GM10847 (cell line): ENCODE measurements around the gene XIRP2.

Source experiments
- POLR2A ChIP-seq: IDR thresholded peaks from 2 replicates; pipeline ENCODE4 v1.6.1; 2011; ENCODE audit not compliant: insufficient read length; ENCODE audit errors: extremely low read depth

Gene XIRP2

DNA sequence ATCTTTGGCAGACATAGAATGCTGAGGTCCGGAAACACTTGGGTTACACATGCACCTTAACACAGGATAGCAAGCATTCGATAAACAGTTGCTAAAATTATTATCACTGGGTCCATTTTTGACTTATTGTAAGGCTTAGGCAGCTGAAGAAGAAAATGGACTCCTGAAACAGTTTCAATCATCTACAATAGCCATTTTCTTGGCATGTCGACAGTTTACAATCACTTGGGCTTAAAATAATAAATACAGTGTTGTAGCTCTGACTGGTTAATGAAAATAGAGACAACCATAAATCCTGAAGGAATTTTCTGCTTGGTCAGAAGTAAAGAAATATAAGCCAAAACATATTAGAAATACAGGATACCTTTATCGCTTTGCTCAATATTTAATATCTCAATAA is 169.2 kb downstream of the XIRP2 start:
- no peak for TF ChIP-seq POLR2A

GRCh38 chr2:167059173-167059572 is 170.9 kb downstream of the XIRP2 start:
- no peak for TF ChIP-seq POLR2A

- TF ChIP-seq POLR2A: no peak
These were observed 181.6 kb downstream of the XIRP2 start for GRCh38 chr2:167069855-167070254.

DNA sequence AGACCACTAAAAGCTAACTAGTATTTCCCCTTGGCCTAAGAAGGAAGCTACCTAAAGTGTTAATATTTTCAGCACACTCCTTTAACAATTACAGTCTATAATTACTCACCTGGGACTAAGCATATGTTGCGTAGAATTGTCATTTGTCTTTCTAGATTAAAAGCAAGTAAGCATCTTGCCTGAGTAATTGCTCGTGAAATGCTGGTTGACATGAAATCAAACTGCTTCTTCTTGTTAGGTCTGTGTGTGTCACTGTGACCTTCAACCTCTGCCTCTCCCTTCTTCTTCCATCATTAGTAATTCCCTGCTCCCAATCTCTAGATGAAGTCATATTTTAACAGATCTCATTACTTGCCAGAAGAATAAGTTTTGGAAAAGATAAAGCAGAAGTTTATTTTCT is 212.2 kb downstream of the XIRP2 start:
- no peak for TF ChIP-seq POLR2A

- TF ChIP-seq POLR2A: no peak
These were observed 214.9 kb downstream of the XIRP2 start for GRCh38 chr2:167103028-167103756.

GRCh38 chr2:167103757-167104133 is 215.5 kb downstream of the XIRP2 start:
- TF ChIP-seq POLR2A: no peak

DNA sequence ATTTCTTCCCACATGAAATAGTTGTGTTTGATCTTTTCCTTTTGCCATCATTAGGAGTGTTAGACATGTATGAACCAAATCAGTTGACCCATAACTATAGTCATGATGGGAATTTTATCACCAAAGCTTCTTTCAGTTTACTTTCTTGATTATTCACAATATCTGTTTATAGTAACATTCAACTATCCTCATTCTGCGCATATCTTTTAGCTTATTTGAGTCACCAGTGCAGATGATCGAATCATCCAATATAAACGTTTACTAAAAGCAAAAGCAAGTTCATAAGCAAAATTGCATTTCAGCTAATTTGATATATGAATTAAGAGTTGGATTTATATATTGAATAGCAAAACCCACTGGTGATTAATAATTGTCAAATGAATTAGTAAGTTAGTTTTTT is 216.4 kb downstream of the XIRP2 start:
- no peak for TF ChIP-seq POLR2A

- TF ChIP-seq POLR2A: no peak
These were observed 222.1 kb downstream of the XIRP2 start for GRCh38 chr2:167110345-167110744.

DNA sequence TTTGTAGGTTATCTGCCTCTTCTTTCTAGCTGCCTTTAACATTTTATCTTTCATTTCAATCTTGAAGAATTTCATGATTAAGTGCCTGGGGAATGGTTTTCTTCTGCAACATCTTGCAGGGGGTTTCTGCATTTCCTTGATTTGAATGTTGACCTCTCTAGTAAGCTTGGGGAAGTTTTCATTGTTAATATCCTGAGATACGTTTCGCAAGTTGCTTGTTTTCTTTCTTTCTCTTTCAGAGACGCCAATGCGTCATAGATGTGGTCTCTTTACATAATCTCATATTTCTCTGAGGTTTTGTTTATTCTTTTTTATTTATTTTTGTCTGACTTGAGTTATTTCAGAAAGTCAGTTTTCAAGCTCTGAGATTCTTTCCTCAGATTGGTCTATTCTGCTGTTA is 225.7 kb downstream of the XIRP2 start:
- no peak for TF ChIP-seq POLR2A

DNA sequence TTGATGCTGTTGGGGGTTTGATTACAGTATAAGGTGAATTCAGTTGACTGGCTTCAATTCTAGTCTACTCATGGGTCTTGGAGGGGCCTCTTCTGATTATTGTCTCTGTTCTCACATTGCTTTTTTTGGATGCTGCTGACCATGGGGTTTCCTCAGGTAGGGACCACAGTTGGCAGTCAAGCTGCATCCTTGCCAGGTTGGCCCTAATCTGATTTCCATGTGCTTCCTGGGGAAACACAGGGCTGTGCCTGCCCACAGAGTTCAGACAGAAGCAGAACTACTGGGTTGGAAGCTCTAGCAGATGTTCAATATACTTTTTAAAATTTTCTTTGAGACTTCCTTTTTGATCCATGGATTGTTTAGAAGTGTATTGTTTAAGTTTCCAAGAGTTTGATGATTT is 227.3 kb downstream of the XIRP2 start:
- TF ChIP-seq POLR2A: no peak

GRCh38 chr2:167122389-167122788 is 234.1 kb downstream of the XIRP2 start:
- TF ChIP-seq POLR2A: no peak

DNA sequence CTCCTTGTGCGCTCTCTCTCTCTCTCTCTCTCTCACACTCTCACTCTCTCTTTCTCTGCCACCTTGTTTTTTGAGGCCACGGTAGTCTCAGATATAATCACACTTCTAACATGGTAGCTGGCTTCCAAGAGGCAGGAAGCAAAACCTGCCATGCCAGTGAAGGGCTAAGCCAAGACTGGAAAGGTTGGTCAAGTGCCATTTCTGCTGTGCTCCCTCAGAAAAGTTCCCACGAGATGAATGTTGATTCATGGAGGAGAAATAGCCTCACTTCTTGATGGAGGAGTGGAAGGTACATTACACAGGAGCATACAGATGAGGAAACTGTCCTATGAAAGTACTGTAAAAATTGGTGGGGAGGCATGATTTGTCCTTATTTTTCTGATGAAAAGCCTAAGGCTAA is 237.9 kb downstream of the XIRP2 start:
- TF ChIP-seq POLR2A: no peak

- TF ChIP-seq POLR2A: no peak
These were observed 238.9 kb downstream of the XIRP2 start for GRCh38 chr2:167127135-167127534.

DNA sequence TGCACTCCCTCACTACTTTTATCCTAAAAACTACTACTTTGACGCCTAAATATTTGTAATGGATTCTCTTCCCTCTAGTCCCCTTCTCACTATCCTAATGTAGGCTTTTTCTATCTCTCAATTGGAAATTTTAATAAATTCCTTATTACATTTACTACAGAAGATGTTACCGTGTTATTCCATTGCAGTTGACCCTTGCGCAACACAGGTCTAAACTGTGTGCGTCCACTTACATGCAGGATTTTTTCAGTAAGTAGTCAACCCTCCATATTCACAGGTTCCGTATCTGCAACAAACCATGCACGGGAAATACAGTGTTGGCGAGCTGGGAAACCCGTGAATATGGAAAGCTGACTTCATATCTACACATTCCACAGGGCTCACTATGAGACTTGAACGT is 239.8 kb downstream of the XIRP2 start:
- no peak for TF ChIP-seq POLR2A

- TF ChIP-seq POLR2A: no peak
These were observed 243.8 kb downstream of the XIRP2 start for GRCh38 chr2:167132066-167132465.

DNA sequence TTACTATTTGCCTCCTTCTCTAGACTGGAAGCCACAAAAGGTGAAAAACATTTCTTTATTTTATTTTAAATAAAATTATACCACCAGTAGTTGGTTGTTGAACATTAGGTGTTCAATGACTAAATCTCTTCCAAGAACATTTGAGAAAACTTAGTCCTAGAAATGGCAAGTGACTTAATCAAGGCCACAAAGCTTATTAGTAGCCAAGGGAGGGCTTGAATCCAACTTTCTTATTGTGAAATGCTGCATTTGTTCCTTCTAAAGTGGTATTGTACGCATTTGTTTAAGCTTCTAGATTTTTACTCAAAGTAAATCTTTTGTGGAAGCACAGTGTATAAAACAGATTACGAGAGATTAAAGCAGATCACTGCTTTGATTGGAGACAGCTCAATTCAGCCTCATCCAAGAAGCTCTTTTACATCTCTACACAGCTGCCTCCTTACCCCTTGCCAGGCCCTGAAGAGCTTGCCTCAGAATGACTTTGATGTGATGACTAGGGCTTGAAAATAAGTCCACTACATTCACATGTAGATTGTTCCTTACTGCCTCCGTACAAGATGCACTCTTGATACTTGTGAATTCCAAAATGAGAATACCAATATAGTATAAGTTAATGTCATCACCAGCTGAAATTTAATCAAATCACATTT is 244.8 kb downstream of the XIRP2 start:
- no peak for TF ChIP-seq POLR2A

GRCh38 chr2:167133614-167134013 is 245.3 kb downstream of the XIRP2 start:
- no peak for TF ChIP-seq POLR2A
